ENCODE results near the gene HEXD.

Gene HEXD

DNA sequence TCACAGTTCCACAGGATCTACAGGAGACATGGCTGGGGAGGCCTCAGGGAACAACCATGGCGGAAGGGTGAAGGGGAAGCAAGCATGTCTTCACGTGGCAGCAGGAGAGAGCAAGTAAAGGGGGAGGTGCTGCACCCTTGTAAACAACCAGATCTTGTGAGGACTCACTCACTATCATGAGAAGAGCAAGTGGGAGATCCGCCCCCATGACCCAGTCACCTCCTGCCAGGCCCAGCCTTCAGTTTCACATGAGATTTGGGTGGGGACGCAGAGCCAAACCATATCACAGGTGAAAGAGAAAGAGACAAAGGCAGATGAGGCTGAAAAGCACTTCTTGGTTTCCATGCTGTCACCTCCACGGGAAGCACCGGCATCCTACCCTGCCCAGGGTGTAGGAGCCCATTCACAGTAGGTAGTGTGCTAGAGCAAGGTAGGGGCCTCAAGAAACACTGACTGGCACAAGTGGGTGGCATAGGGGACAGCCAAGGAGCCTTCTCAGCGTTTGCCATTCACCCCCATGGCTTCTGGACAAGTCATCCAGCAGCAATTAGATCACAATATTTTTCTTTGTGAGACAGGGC, 47.0 kb downstream of the HEXD start:
- CTCF ChIA-PET, result no interaction called here

DNA sequence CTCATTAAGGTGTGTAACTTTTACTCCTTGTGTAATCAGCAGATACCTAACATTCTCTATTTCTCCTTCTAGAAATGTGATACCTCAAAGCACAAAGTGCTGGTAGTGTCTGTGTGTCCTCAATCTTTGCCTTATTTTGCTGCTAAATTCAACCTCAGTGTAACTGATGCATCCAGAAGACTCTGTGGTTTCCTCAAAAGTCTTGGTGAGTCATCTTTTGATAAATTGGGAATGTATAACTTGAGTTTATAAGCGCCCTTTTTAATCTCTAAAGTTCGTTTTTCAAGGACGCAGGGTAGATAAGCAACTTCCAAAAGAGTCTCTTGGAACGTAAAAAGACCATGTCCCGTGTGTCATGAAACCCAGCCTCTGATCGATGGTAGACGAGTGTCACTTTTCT, 50.5 kb downstream of the HEXD start:
- TF ChIP-seq SP1 (IDR thresholded peaks at IDR 0.05) (no peak), FOXK2 (IDR thresholded peaks at IDR 0.05) (no peak), LEF1 (IDR thresholded peaks at IDR 0.05; ENCODE audit: borderline replicate concordance) (no peak), HDGF (IDR thresholded peaks at IDR 0.05; ENCODE audit: borderline replicate concordance) (no peak), FOXA1 (IDR thresholded peaks at IDR 0.05) (no peak), ELF4 (IDR thresholded peaks at IDR 0.05) (no peak), NFRKB (IDR thresholded peaks at IDR 0.05) (no peak), ARNT (IDR thresholded peaks at IDR 0.05) (no peak), BHLHE40 (IDR thresholded peaks at IDR 0.05; ENCODE audit: borderline replicate concordance) (no peak), CTBP1 (IDR thresholded peaks at IDR 0.05; ENCODE audit: borderline replicate concordance) (no peak), FOXM1 (IDR thresholded peaks at IDR 0.05; ENCODE audit: borderline replicate concordance) (no peak), SUZ12 (IDR thresholded peaks at IDR 0.05) (no peak)
- TF ChIP-seq, protein P1, sequence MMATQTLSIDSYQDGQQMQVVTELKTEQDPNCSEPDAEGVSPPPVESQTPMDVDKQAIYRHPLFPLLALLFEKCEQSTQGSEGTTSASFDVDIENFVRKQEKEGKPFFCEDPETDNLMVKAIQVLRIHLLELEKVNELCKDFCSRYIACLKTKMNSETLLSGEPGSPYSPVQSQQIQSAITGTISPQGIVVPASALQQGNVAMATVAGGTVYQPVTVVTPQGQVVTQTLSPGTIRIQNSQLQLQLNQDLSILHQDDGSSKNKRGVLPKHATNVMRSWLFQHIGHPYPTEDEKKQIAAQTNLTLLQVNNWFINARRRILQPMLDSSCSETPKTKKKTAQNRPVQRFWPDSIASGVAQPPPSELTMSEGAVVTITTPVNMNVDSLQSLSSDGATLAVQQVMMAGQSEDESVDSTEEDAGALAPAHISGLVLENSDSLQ (IDR thresholded peaks at IDR 0.05), result no peak
- DNase-seq (ENCODE audit: extremely low spot score), result no peak
- ChIA-PET CTCF (no interaction called here), POLR2A (no interaction called here)

More for the DNA sequence above, 47.0 kb downstream of the HEXD start:
- DNase-seq (ENCODE audit: extremely low spot score), result no peak
- TF ChIP-seq NFRKB (IDR thresholded peaks at IDR 0.05), result no peak
- no peak for TF ChIP-seq HDGF (IDR thresholded peaks at IDR 0.05; ENCODE audit: borderline replicate concordance)
- no peak for TF ChIP-seq LEF1 (IDR thresholded peaks at IDR 0.05; ENCODE audit: borderline replicate concordance)
- no peak for TF ChIP-seq SP1 (IDR thresholded peaks at IDR 0.05)
- TF ChIP-seq, protein P1 (IDR thresholded peaks at IDR 0.05), result no peak
- no peak for TF ChIP-seq ELF4 (IDR thresholded peaks at IDR 0.05)
- no peak for TF ChIP-seq ZNF384 (IDR thresholded peaks at IDR 0.05)
- no peak for TF ChIP-seq FOXA1 (IDR thresholded peaks at IDR 0.05)
- no peak for TF ChIP-seq L3MBTL2 (conservative IDR thresholded peaks at IDR 0.05)
- TF ChIP-seq TARDBP (IDR thresholded peaks at IDR 0.05), result no peak
- no peak for TF ChIP-seq FOXM1 (IDR thresholded peaks at IDR 0.05; ENCODE audit: borderline replicate concordance)
- POLR2A ChIA-PET, result interaction anchor here (1.2 kb wide), 1 partner anchor 31 kb away, joined by 3 read pairs; no protein-coding TSS in a partner anchor

DNA sequence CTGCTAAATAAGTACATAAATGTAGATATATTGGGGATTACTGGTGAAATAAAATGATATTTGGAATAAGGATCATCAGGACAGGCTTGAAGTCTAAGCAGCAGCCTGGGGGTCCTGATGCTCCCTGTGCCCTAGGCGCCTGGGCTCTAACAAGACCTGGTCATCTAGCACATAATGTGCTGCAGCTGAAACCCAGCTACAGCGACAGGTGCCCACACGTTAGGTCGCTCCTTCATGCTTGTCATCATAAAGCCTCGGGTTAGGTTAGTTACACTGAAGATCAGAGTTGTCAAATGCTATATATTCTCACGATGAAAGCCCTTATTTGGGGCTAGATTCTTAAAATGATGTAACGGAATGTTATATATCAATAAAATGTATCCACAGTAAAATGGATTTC, 51.9 kb downstream of the HEXD start:
- TF ChIP-seq CTBP1 (IDR thresholded peaks at IDR 0.05; ENCODE audit: borderline replicate concordance), result no peak
- TF ChIP-seq, protein P1 (IDR thresholded peaks at IDR 0.05), result no peak
- no peak for TF ChIP-seq ARNT (IDR thresholded peaks at IDR 0.05)
- no peak for TF ChIP-seq LEF1 (IDR thresholded peaks at IDR 0.05; ENCODE audit: borderline replicate concordance)
- TF ChIP-seq ZNF384 (IDR thresholded peaks at IDR 0.05), result no peak
- TF ChIP-seq FOXA1 (IDR thresholded peaks at IDR 0.05), result no peak
- TF ChIP-seq FOXK2 (IDR thresholded peaks at IDR 0.05), result no peak
- no peak for TF ChIP-seq SP1 (IDR thresholded peaks at IDR 0.05)
- TF ChIP-seq HDGF (IDR thresholded peaks at IDR 0.05; ENCODE audit: borderline replicate concordance), result no peak
- no peak for TF ChIP-seq FOXM1 (IDR thresholded peaks at IDR 0.05; ENCODE audit: borderline replicate concordance)
- TF ChIP-seq BHLHE40 (IDR thresholded peaks at IDR 0.05; ENCODE audit: borderline replicate concordance), result no peak
- TF ChIP-seq NFRKB (IDR thresholded peaks at IDR 0.05), result no peak
- TF ChIP-seq ELF4 (IDR thresholded peaks at IDR 0.05), result no peak
- no peak for TF ChIP-seq SUZ12 (IDR thresholded peaks at IDR 0.05)
- no peak for TF ChIP-seq L3MBTL2 (conservative IDR thresholded peaks at IDR 0.05)
- no peak for TF ChIP-seq TARDBP (IDR thresholded peaks at IDR 0.05)
- ChIA-PET POLR2A (no interaction called here), CTCF (no interaction called here)
- DNase-seq (ENCODE audit: extremely low spot score), result no peak

DNA sequence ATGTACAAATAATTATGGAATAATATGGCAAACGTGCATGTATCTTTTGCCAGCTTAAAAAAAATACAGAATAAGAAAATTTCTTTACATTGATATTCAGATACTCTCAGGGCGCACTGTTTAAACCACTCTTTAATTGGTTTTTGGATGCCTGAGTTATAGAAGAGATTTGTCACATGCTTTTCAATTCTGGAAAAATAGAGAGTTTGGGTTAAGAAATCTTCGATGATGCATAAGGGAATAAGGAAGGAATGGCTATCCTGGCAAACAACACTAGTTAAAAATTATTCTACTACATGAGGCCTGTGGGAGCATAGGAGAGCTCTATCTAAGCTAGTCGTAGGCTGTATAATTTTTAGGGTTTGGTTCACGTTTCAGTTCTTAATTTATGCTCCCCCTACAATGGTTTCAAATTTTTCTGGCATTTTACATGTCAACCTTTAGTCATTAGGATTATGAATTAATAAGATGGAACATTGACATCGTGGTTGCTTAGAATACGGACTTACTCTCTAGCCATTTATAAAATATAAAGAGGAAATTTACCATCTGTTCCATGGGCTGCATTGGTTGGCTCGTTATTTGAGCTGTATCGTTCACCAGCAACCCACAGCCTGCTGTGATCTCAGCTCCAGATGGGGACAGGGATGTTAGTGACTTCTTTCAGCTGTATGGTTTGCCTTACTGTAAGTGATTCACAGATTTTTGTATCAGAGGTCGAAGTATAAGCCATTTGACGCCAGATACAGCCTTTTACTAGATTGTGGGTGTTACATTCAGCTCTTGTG, 56.3 kb downstream of the HEXD start:
- ChIA-PET POLR2A (interaction anchor here (0.8 kb wide), 1 partner anchor 11 kb away, joined by 3 read pairs; no protein-coding TSS in a partner anchor), CTCF (interaction anchor here (1.3 kb wide), 1 partner anchor 79 kb away, joined by 4 read pairs; no protein-coding TSS in a partner anchor)
- no peak for TF ChIP-seq LEF1 (IDR thresholded peaks at IDR 0.05; ENCODE audit: borderline replicate concordance)
- TF ChIP-seq CTBP1 (IDR thresholded peaks at IDR 0.05; ENCODE audit: borderline replicate concordance), result no peak
- no peak for TF ChIP-seq ARNT (IDR thresholded peaks at IDR 0.05)
- TF ChIP-seq SP1 (IDR thresholded peaks at IDR 0.05), result no peak
- no peak for TF ChIP-seq FOXA1 (IDR thresholded peaks at IDR 0.05)
- TF ChIP-seq NFRKB (IDR thresholded peaks at IDR 0.05), result no peak
- no peak for TF ChIP-seq FOXM1 (IDR thresholded peaks at IDR 0.05; ENCODE audit: borderline replicate concordance)
- TF ChIP-seq FOXK2 (IDR thresholded peaks at IDR 0.05), result no peak
- no peak for TF ChIP-seq L3MBTL2 (conservative IDR thresholded peaks at IDR 0.05)
- TF ChIP-seq ELF4 (IDR thresholded peaks at IDR 0.05), result no peak
- no peak for DNase-seq (ENCODE audit: extremely low spot score)

DNA sequence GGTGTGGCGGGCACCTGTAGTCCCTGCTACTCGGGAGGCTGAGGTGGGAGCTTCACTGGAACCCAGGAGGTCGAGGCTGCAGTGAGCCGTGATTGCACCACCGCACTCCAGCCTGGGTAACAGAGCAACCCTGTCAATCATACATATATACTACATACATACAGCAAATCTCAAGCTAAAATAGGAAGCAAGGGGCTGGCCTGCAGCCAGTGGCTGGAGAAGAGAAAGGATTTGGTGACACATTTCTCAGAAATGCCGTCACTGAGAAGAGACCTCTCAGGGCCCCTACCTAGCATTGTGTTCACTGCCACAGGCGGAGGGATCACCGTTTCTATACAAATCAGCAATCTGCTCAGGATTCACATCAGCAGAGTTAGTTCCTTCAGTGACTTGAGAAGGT, 57.3 kb downstream of the HEXD start:
- ChIA-PET POLR2A (interaction anchor here (1.7 kb wide), 1 partner anchor 17 kb away, joined by 4 read pairs; the partner anchor contains the start of gene NARF), CTCF (no interaction called here)
- DNase-seq (ENCODE audit: extremely low spot score), result no peak
- TF ChIP-seq NFRKB (IDR thresholded peaks at IDR 0.05) (no peak), CTBP1 (IDR thresholded peaks at IDR 0.05; ENCODE audit: borderline replicate concordance) (no peak), FOXM1 (IDR thresholded peaks at IDR 0.05; ENCODE audit: borderline replicate concordance) (no peak), LEF1 (IDR thresholded peaks at IDR 0.05; ENCODE audit: borderline replicate concordance) (no peak), FOXA1 (IDR thresholded peaks at IDR 0.05) (no peak), SP1 (IDR thresholded peaks at IDR 0.05) (no peak), SUZ12 (IDR thresholded peaks at IDR 0.05) (no peak), ARNT (IDR thresholded peaks at IDR 0.05) (no peak), BHLHE40 (IDR thresholded peaks at IDR 0.05; ENCODE audit: borderline replicate concordance) (no peak), FOXK2 (IDR thresholded peaks at IDR 0.05) (no peak), L3MBTL2 (conservative IDR thresholded peaks at IDR 0.05) (no peak), TARDBP (IDR thresholded peaks at IDR 0.05) (no peak)
- TF ChIP-seq, protein P1 (IDR thresholded peaks at IDR 0.05), result no peak

Data from HEK293T (cell line).